Chondrocyte (in vitro differentiated cells): ENCODE results near the gene BORCS6. TPM values are rescaled to one million over a fixed set of nuclear protein-coding genes. Genes with fewer than 3 reads are reported as not detected.

Experiments
- DNase-seq: peaks from one replicate; pipeline ENCODE4 v3.0.0; 2021; ENCODE audit warnings: mixed read lengths, low spot score
- H3K27ac Mint-ChIP-seq: one replicate; pipeline ENCODE4 v1.8.0; 2021; ENCODE audit warnings: mild to moderate bottlenecking, moderate library complexity, mixed read lengths; ENCODE audit not compliant: unreplicated experiment
- H3K27me3 Mint-ChIP-seq: 2 replicates; pipeline ENCODE4 v1.8.0; 2021; ENCODE audit warnings: low read depth, mixed read lengths
- H3K36me3 Mint-ChIP-seq: 2 replicates; pipeline ENCODE4 v1.8.0; 2021; ENCODE audit warnings: low read depth, mixed read lengths
- H3K4me1 Mint-ChIP-seq: 2 replicates; pipeline ENCODE4 v1.8.0; 2021; ENCODE audit warnings: low read depth, mild to moderate bottlenecking, mixed read lengths
- H3K4me3 Mint-ChIP-seq: one replicate; pipeline ENCODE4 v1.8.0; 2021; ENCODE audit warnings: mild to moderate bottlenecking, moderate library complexity, mixed read lengths; ENCODE audit not compliant: unreplicated experiment
- H3K9me3 Mint-ChIP-seq: 2 replicates; pipeline ENCODE4 v1.8.0; 2021; ENCODE audit warnings: low read depth, mixed read lengths
- CTCF ChIP-seq: fragments of 200-600 bp; sonication (generic); IDR thresholded peaks from 2 replicates; pipeline ENCODE4 v1.5.0; 2021; ENCODE audit warnings: antibody characterized with exemption, mild to moderate bottlenecking, moderate library complexity
- total RNA-seq: library from RNA; stranded (reverse); gene quantifications from 3 replicates; pipeline ENCODE4 v1.2.1, GENCODE V29; 2021

BORCS6 gene
- total RNA-seq, 1 donor from 2014 or later: 8.2 TPM

- Mint-ChIP-seq H3K9me3 (no peaks in the 10 kb centered on the region), H3K27ac (peak overlapping the region; percentile 99), H3K36me3 (no peaks in the 10 kb centered on the region), H3K4me3 (peak overlapping the region; percentile 96), H3K27me3 (no peaks in the 10 kb centered on the region), H3K4me1 (peaks cover 49% of the 10 kb centered on the region)
- TF ChIP-seq CTCF: peak; percentile 70
- DNase-seq: no peak
Measured at GRCh38 chr17:8223356-8224126, 33.6 kb upstream of the BORCS6 start.

- TF ChIP-seq CTCF: no peak
Measured at GRCh38 chr17:8222630-8223355, 32.8 kb upstream of the BORCS6 start.

GRCh38 chr17:8222380-8222629 is 32.3 kb upstream of the BORCS6 start:
- H3K9me3 Mint-ChIP-seq: no peaks in the 10 kb centered on the region
- H3K27me3 Mint-ChIP-seq: no peaks in the 10 kb centered on the region
- H3K36me3 Mint-ChIP-seq: no peaks in the 10 kb centered on the region
- DNase-seq: no peak
- TF ChIP-seq CTCF: no peak
- peak overlapping the region; percentile 99 for H3K27ac Mint-ChIP-seq
- H3K4me3 Mint-ChIP-seq: peak overlapping the region; percentile 96
- H3K4me1 Mint-ChIP-seq: peaks cover 50% of the 10 kb centered on the region

More at GRCh38 chr17:8222630-8223355, 32.8 kb upstream of the BORCS6 start:
- H3K4me3 Mint-ChIP-seq: peak overlapping the region; percentile 96
- H3K9me3 Mint-ChIP-seq: no peaks in the 10 kb centered on the region
- H3K36me3 Mint-ChIP-seq: no peaks in the 10 kb centered on the region
- peak overlapping the region; percentile 99 for H3K27ac Mint-ChIP-seq
- peaks cover 54% of the 10 kb centered on the region for H3K4me1 Mint-ChIP-seq
- H3K27me3 Mint-ChIP-seq: no peaks in the 10 kb centered on the region
- peak; percentile 95 for DNase-seq

- Mint-ChIP-seq H3K4me3 (peak overlapping the region; percentile 96), H3K9me3 (no peaks in the 10 kb centered on the region), H3K27ac (peak overlapping the region; percentile 99), H3K36me3 (no peaks in the 10 kb centered on the region), H3K4me1 (peaks cover 46% of the 10 kb centered on the region), H3K27me3 (no peaks in the 10 kb centered on the region)
- no peak for TF ChIP-seq CTCF
- DNase-seq: no peak
Measured at GRCh38 chr17:8221663-8222379, 31.8 kb upstream of the BORCS6 start.
